H9 (cell line): ENCODE measurements around the gene PACSIN2. TPM values are rescaled to one million over a fixed set of nuclear protein-coding genes. Genes with fewer than 3 reads are reported as not detected.

ENCODE experiments used
- DNase-seq: peaks from one replicate; pipeline ENCODE4 v3.0.0-alpha.2; 2017
- H2AFZ ChIP-seq: one replicate; pipeline ENCODE4 v1.6.1; 2013; ENCODE audit warnings: mild to moderate bottlenecking, low read length, control low read depth, moderate library complexity
- H2AK5ac ChIP-seq: 2 replicates; pipeline ENCODE4 v1.6.1; 2013; ENCODE audit warnings: low read length, control low read depth, mixed read lengths; ENCODE audit not compliant: insufficient read length
- H2BK120ac ChIP-seq: one replicate; pipeline ENCODE4 v1.6.1; 2013; ENCODE audit warnings: low read depth, mild to moderate bottlenecking, low read length, control low read depth, inconsistent platforms; ENCODE audit not compliant: poor library complexity, severe bottlenecking
- H2BK12ac ChIP-seq: 2 replicates; pipeline ENCODE4 v1.6.1; 2013; ENCODE audit warnings: low read length, control low read depth, mixed read lengths, low read depth; ENCODE audit not compliant: insufficient read length
- H2BK15ac ChIP-seq: 2 replicates; pipeline ENCODE4 v1.6.1; 2013; ENCODE audit warnings: low read depth, low read length, control low read depth
- H2BK20ac ChIP-seq: one replicate; pipeline ENCODE4 v1.6.1; 2013; ENCODE audit warnings: low read depth, mild to moderate bottlenecking, low read length, control low read depth, inconsistent platforms; ENCODE audit not compliant: poor library complexity, severe bottlenecking
- H2BK5ac ChIP-seq: 2 replicates; pipeline ENCODE4 v1.6.1; 2013; ENCODE audit warnings: low read length, control low read depth, mixed read lengths; ENCODE audit not compliant: insufficient read length
- H3K14ac ChIP-seq: 2 replicates; pipeline ENCODE4 v1.6.1; 2013; ENCODE audit warnings: low read length, control low read depth; ENCODE audit not compliant: insufficient read depth
- H3K18ac ChIP-seq: 2 replicates; pipeline ENCODE4 v1.6.1; 2013; ENCODE audit warnings: low read depth, mild to moderate bottlenecking, mixed read lengths, low read length, control low read depth; ENCODE audit not compliant: insufficient read length
- H3K23ac ChIP-seq: 2 replicates; pipeline ENCODE4 v1.6.1; 2013; ENCODE audit warnings: low read length, control low read depth, mixed read lengths, low read depth; ENCODE audit not compliant: insufficient read length
- H3K23me2 ChIP-seq: 2 replicates; pipeline ENCODE4 v1.6.1; 2013; ENCODE audit warnings: low read depth, mild to moderate bottlenecking, mixed read lengths, low read length, control low read depth; ENCODE audit not compliant: insufficient read length, poor library complexity, severe bottlenecking
- H3K27ac ChIP-seq: 2 replicates; pipeline ENCODE4 v1.5.1; 2013; ENCODE audit warnings: low read length, control low read depth, mixed read lengths, low read depth; ENCODE audit not compliant: insufficient read length
- H3K27me3 ChIP-seq: 2 replicates; pipeline ENCODE4 v1.6.1; 2013; ENCODE audit warnings: low read length, control low read depth, inconsistent platforms; ENCODE audit not compliant: insufficient read depth
- H3K4ac ChIP-seq: 2 replicates; pipeline ENCODE4 v1.6.1; 2013; ENCODE audit warnings: low read depth, mild to moderate bottlenecking, control low read depth, inconsistent platforms, low read length, moderate library complexity
- H3K4me1 ChIP-seq: 2 replicates; pipeline ENCODE4 v1.6.1; 2013; ENCODE audit warnings: low read length, control low read depth, inconsistent platforms; ENCODE audit not compliant: insufficient read depth
- H3K4me2 ChIP-seq: 2 replicates; pipeline ENCODE4 v1.6.1; 2013; ENCODE audit warnings: low read length, control low read depth, mixed read lengths; ENCODE audit not compliant: insufficient read length, insufficient read depth
- H3K56ac ChIP-seq: 2 replicates; pipeline ENCODE4 v1.6.1; 2013; ENCODE audit warnings: low read depth, mild to moderate bottlenecking, mixed read lengths, low read length, control low read depth; ENCODE audit not compliant: insufficient read length
- H3K79me1 ChIP-seq: 2 replicates; pipeline ENCODE4 v1.6.1; 2013; ENCODE audit warnings: low read depth, mild to moderate bottlenecking, moderate library complexity, low read length, control low read depth, inconsistent platforms; ENCODE audit not compliant: insufficient read depth, poor library complexity, severe bottlenecking
- H3K79me2 ChIP-seq: 2 replicates; pipeline ENCODE4 v1.6.1; 2013; ENCODE audit warnings: low read length, control low read depth, inconsistent platforms; ENCODE audit not compliant: insufficient read depth
- H3K9ac ChIP-seq: 2 replicates; pipeline ENCODE4 v1.6.1; 2013; ENCODE audit warnings: low read length, control low read depth, mixed read lengths; ENCODE audit not compliant: insufficient read length; ENCODE audit errors: extremely low read depth
- H3K9me3 ChIP-seq: one replicate; pipeline ENCODE4 v1.6.1; 2013; ENCODE audit warnings: low read depth, low read length, inconsistent platforms; ENCODE audit not compliant: control insufficient read depth
- H3T11ph ChIP-seq: one replicate; pipeline ENCODE4 v1.6.1; 2013; ENCODE audit warnings: mild to moderate bottlenecking, low read length, control low read depth, inconsistent platforms
- H4K20me1 ChIP-seq: one replicate; pipeline ENCODE4 v1.6.1; 2013; ENCODE audit not compliant: control insufficient read depth, insufficient read length, insufficient read depth
- H4K5ac ChIP-seq: 2 replicates; pipeline ENCODE4 v1.6.1; 2013; ENCODE audit warnings: low read depth, mild to moderate bottlenecking, mixed read lengths, low read length, control low read depth; ENCODE audit not compliant: insufficient read length
- H4K8ac ChIP-seq: replicated peaks from 2 replicates; pipeline ENCODE4 v1.6.1; 2013; ENCODE audit warnings: low read length, control low read depth, mixed read lengths, low read depth; ENCODE audit not compliant: insufficient read length
- H4K91ac ChIP-seq: 2 replicates; pipeline ENCODE4 v1.6.1; 2013; ENCODE audit warnings: low read depth, mild to moderate bottlenecking, moderate library complexity, mixed read lengths, low read length, control low read depth; ENCODE audit not compliant: insufficient read length
- H3K27ac Mint-ChIP-seq, 3 experiments: 2 replicates in 2 of 3; 3 replicates in 1 of 3; pipeline ENCODE4 v1.8.0; 2020 to 2021; ENCODE audit warnings: mixed read lengths in 3 of 3, mild to moderate bottlenecking in 1 of 3, moderate library complexity in 1 of 3
- H3K27me3 Mint-ChIP-seq: 2 replicates; pipeline ENCODE4 v1.8.0; 2021; ENCODE audit warnings: low read depth, mild to moderate bottlenecking, moderate library complexity, mixed read lengths
- H3K36me3 Mint-ChIP-seq, 3 experiments: 2 replicates in 2 of 3; 3 replicates in 1 of 3; pipeline ENCODE4 v1.8.0; 2020 to 2021; ENCODE audit warnings: low read depth in 3 of 3, mixed read lengths in 3 of 3; ENCODE audit not compliant: insufficient read depth in 1 of 3
- H3K4me1 Mint-ChIP-seq, 2 experiments: 2 replicates each; pipeline ENCODE4 v1.8.0; 2020; ENCODE audit warnings: mixed read lengths in 2 of 2
- H3K4me3 Mint-ChIP-seq, 2 experiments: 2 replicates in 1 of 2; 3 replicates in 1 of 2; pipeline ENCODE4 v1.8.0; 2020 to 2021; ENCODE audit warnings: mild to moderate bottlenecking in 2 of 2, mixed read lengths in 2 of 2, moderate library complexity in 1 of 2
- H3K9me3 Mint-ChIP-seq, 2 experiments: 2 replicates in 1 of 2; 3 replicates in 1 of 2; pipeline ENCODE4 v1.8.0; 2020; ENCODE audit warnings: mild to moderate bottlenecking in 2 of 2, mixed read lengths in 2 of 2, moderate library complexity in 1 of 2
- CTCF ChIP-seq: fragments of 200-600 bp; sonication (generic); conservative IDR thresholded peaks from 3 replicates; pipeline ENCODE4 v1.8.0; 2021; ENCODE audit warnings: antibody characterized with exemption, mild to moderate bottlenecking
- WGBS: extraction: QIAGEN DNeasy Blood & Tissue Kit; methylation state at CpG from one replicate; pipeline ENCODE4 v1.1.7; 2013; ENCODE audit warnings: missing lambda C conversion rate, low lambda C conversion rate, mixed read lengths; ENCODE audit not compliant: insufficient read length; ENCODE audit errors: extremely low coverage; 5-methylcytosine and 5-hydroxymethylcytosine counted together
- total RNA-seq: library from RNA; stranded (reverse); gene quantifications from 2 replicates; pipeline ENCODE4 v1.2.1, GENCODE V29; 2021

PACSIN2 gene
- total RNA-seq, 1 experiment from 2014 or later = 62.3 TPM

GRCh38 chr22:43053176-43053575, 38.2 kb upstream of the PACSIN2 start:
- no CpG with 5 or more reads among the region's 7 CpGs for WGBS
- no peaks in the 10 kb centered on the region for H3K27me3 Mint-ChIP-seq
- H4K5ac ChIP-seq = no peak overlapping the region

More at GRCh38 chr22:43053176-43053575, 38.2 kb upstream of the PACSIN2 start:
- Histone ChIP-seq H3K9me3 (no peaks in the 10 kb centered on the region), H3K56ac (no peak overlapping the region), H3K23ac (no peak overlapping the region), H2BK12ac (no peak overlapping the region), H2AFZ (no peak overlapping the region), H3K79me2 (no peaks in the 10 kb centered on the region), H2BK120ac (no peak overlapping the region), H4K20me1 (no peaks in the 10 kb centered on the region), H2BK5ac (no peak overlapping the region), H3K27ac (no peak overlapping the region), H3K4me1 (no peaks in the 10 kb centered on the region), H3K18ac (no peak overlapping the region), H3T11ph (no peak overlapping the region), H3K9ac (no peak overlapping the region), H2BK20ac (no peak overlapping the region), H4K91ac (no peak overlapping the region), H4K8ac (no peak overlapping the region), H3K4me2 (no peak overlapping the region), H2AK5ac (no peak overlapping the region), H2BK15ac (no peak overlapping the region), H3K79me1 (no peaks in the 10 kb centered on the region), H3K14ac (no peak overlapping the region), H3K4ac (no peak overlapping the region), H3K27me3 (no peaks in the 10 kb centered on the region), H3K23me2 (no peaks in the 10 kb centered on the region)
- H3K36me3 Mint-ChIP-seq = no peaks in the 10 kb centered on the region; a peak in 1 of 7 replicates
- H3K4me3 Mint-ChIP-seq = no peak overlapping the region
- no peak overlapping the region; a peak in 1 of 7 replicates for H3K27ac Mint-ChIP-seq
- no peaks in the 10 kb centered on the region for H3K9me3 Mint-ChIP-seq
- DNase-seq = peak; percentile 45
- peaks cover 0 to 7% of the 10 kb centered on the region in 2 experiments; a peak in 3 of 4 replicates for H3K4me1 Mint-ChIP-seq
- peak; percentile 73 for TF ChIP-seq CTCF
